Stimulated activated CD4-positive, alpha-beta T cell treated with anti-CD3 and anti-CD28 coated beads, Interleukin-1b, Interleukin-23, amount 100 ng/mL, for 48 hours (primary cell): ENCODE data around the gene TEX10.
"Not testable (repeated sequence)": the region's sequence is repeated elsewhere in the genome, so short reads cannot be mapped to it uniquely, and the experiment has no call there.

ENCODE experiments used
- DNase-seq: peaks from one replicate; pipeline ENCODE4 v3.0.0-alpha.2; 2020

TEX10 gene

DNA sequence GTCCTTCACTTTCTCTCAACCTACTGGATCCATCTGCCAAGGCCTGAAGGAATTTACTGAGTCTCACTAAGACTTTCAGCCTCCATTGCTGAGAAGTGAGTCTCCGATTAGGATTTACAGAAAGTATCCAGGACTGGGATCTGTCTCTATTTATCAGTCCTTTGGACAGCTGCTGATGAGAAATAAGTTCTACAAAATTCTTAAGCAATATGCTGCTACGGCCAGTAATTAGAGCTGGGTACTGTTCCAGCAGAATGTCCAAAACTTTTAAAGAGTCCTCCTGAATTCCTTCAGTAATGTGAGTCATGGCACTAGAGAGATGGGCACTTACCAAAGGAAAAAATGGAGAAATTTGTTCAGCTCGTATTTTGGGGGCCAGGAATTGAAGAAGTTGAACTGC lies 5.9 kb downstream of the TEX10 start:
- no peak for DNase-seq

DNA sequence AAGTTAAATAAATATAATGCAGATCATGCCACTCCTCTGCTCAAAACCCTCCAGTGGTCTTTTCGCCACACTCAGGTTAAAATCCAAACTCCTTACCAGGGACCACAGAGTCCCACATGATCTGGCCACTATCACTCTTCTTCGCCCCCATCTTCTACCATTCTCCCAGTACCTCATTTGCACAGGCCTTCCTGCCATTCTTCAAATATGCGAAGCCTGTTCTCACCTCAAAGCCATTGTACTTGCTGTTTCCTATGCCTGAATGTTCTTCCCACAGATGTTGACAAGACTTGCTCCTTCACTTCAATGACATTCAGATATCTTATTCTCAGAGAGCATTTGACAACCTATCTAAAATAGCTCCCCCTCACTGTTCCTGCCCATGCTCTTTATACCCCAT lies 10.9 kb downstream of the TEX10 start:
- no peak for DNase-seq

DNA sequence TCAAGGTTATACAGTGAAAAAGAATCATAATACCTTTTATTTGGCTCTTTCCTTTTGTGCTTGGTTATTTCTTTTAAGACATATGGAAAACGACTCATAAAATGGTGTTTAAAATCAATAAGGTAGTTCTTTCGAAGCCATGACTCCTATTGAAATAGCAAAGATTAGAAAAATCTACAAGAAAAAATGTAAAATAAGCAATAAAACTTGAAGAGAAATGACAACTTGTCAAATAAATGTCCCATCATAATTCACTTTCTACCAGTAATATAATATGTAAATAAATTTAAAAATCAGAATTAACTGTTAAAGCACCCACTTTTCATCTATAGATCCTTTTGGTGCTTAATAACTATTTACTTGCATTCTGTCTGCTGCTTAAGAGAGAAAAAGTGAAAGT lies 12.5 kb downstream of the TEX10 start:
- no peak for DNase-seq

DNA sequence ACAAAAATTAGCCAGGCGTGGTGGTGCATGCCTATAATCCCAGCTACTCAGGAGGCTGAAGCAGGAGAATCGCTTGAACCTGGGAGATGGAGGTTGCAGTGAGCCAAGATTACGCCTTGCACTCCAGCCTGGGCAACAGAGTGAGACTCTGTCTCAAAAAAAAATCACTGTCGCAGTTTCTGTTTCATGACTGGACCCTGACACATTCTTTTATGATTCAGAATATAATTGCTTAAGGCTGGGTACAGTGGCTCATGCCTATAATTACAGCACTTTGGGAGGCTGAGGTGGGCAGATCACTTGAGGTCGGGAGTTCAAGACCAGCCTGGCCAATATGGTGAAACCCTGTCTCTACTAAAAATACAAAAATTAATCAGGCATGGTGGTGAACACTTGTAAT lies 14.0 kb downstream of the TEX10 start:
- not testable (repeated sequence) for DNase-seq

DNA sequence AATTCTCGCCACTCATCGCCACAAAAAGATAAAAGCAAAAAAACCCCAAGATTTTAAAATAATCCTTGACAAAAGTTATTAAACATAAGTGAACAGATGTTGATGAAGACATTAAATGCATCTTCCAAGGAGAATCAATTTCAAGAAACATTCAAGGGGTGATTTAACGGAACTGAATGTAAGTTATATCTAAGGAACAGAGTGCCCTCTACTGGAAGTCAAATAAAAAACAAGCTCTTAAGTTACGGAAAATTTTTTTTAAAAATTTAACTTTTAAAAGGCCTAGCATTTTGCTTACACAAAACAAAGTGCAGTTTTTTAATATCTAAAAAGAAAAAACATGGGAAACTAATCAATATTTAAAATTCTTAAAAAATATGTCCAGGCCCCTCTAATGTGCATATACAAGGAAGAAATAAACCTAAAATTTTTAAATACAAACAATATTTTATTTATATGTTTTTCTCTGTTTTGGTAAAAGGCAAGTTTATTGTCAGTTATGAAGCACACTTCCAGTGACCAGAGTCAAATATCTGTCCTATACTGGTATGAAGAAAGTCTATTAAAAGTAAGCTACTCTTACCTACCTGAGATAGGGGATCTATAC lies 28.0 kb downstream of the TEX10 start:
- DNase-seq = no peak

DNA sequence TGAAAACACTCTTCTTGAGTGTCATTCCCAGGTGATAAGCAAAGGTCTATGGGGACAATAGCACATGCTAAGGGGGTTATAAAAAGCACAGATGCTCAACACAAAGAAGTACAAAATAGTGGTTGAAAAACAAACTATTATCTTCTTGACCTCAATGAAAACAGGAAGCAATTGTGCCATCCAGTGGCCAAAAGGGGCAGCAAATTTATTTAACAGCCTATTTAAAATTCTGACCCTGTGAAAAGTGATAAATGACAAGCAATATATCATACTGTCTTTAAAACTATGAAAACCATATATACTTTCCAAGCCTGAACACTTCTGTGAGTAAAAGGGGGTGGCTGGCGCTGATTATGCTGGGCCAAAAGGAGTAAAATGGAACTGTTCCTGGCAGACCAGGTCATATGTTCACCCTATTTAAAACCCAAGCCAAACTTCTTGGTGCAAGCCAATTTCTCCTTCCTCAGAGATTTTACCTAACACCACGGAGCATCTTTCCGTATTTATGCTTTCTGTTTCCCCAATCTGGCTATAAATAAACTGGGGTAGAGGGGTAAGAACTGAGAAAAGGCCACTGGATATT lies 29.7 kb downstream of the TEX10 start:
- peak; percentile 3 for DNase-seq

DNA sequence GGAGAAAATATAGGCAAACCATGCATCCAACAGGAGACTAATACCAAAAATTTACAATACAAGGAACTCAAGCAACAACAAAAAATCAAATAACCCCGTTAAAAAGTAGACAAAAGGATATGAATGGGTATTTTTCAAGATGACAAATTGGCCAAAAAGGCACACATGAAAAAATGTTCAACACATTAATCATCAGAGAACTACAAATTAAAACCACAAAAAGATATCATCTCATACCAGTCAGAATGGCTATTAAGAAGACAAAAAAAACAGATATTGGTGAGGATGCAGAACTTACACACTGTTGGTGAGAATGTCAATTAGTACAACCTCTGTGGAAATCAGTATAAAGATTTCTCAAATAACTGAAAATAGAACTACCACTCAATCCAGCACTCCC lies 35.0 kb downstream of the TEX10 start:
- DNase-seq = no peak

DNA sequence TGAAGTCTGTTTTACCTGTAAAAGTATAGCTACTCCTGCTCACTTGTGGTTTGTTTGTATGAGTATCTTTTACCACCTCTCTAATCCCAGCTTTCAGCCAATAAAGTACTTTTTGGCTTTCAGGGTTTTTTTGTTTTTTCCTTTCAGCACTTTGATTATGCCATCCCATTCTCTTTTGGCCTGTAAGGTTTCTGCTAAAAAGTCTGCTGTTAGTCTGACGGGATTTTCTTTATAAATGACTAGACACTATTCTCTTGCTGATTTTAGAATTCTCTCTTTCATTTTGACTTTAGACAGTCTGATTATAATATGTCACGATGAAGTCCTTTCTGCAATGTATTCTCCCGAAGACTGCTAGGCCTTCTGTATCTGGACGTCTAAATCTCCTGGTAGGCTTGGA lies 37.2 kb downstream of the TEX10 start:
- no peak for DNase-seq

DNA sequence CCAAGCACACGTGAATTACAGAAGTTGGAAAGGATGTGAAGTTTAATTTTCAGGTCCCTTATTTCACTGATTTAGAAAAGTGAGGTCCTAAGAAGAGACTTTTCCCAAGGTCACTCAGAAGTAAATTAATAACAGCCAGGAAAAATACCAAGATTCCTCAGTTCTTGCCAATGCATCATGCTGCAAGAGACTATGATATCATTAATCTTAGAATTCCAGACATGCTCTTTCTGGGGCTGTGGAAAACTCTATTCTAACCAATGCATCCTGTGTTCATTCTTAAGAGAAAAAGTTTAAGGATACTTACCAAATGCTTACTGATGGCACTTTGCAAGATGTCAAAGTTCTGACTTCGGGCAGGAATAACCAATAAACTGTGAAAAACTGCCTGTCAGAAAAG lies 42.8 kb downstream of the TEX10 start:
- no peak for DNase-seq

DNA sequence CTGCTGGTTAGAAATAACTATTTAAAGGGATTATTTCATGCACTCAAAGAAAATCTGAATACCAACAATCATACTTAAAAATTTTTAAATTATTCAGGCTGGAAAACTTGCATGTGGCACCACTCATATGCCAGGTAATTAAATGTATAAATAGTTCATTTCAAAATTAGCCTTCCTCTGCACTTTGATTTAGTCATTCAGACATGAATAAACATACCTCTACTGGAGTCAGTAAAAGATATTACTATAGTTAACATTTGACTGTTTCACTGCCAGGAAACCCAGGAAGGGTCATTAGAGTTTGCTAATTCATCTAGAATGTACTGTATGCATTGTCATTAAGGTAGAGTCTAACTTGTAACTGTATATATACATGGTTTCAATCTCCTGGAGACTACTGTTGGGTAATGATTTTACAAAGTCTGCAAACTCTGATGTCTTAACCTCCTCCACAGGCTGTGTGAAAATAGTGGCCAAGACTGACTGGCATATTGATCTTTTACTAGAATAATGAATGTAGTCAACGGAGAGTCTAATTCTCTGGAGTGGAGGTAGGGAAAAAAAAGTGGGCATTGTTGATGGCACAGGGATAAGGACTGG lies 43.7 kb downstream of the TEX10 start:
- DNase-seq = no peak

DNA sequence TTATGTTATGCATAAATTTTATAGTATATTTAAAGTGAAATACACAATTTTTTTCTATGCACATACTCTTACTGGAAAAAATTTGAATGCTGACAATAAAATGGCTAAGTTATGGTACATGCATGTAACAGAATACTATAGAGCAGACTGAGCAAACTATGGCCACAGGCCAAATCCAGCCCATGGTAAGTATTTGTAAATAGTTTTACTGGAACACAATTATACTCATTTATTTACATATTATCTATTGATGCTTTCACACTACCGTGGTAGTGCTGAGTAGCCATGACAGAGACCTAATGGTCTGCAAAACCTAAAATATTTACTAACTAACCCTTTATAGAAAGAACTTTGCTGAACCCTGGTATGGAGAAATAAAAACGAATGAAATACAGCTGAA lies 45.7 kb downstream of the TEX10 start:
- DNase-seq = no peak

DNA sequence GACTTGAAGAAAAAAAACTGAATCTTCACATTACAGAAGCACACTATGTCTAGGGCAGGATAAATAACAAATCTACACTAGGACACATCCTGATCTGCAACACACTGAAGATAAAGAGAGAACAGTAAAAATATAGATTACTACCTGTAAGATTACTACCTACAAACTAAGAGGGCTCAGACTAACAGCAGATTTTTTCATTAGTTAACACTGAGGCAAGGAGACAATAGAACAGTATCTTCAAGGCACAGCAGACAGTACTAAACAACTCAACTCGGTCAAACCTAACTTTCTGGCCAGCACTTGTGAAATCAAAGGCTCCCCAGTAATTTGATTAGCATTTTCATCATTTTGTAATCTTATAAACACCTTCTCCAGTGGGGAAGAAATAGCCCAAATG lies 46.5 kb downstream of the TEX10 start:
- no peak for DNase-seq

DNA sequence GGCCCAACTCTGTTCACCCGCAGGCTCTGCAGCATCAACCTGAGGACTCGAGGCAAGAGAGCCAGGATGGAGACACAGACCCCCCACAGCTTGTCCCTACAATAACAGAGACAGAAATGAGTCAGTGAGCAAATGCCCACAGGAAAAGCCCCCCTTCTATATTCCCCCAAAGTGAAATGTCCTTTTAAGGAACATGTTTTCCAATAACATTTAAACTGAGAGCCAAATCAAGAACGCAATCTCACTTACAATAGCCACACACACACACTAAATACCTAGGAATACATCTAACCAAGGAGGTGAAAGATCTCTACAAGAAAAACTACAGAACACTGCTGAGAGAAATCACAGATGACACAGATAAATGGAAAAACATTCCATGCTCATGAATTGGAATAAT lies 49.0 kb downstream of the TEX10 start:
- DNase-seq = no peak

DNA sequence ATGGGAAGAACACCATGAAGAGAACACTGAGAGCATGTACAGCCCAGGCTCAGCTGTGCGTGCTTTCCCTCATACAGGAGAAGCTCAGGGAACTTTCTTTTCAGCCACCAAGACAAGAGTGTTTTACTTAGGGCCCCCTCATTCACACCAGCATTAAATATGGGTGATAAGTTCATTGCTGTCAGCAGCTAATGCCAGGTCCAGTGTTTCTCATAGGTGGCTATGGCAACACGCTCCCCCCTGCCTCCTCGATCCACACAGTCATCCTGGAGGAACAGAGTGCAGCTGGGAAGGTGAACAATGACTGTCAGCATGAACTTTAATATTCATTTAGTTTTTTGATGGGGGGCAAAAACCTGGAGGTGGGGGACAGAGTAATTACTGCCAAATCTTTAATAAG lies 54.4 kb downstream of the TEX10 start:
- no peak for DNase-seq

DNA sequence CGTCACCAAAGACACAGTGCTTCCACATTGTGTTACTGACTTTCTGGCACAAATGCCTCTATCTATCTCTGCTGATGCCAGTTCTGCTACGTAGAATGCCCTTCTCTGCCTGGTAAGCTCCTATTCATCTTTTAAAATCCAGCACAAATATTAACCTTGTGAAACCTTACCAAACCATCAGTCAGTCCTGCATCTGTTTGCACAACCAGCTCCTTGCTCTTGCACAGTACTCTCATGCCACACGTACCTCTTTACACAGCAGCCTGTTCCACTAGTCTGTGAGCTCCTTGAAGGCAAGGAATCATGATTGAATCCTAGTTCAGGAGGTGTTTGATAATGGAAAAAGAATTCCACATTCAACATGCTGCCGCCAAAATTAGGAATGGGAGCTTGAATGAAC lies 56.3 kb downstream of the TEX10 start:
- DNase-seq = no peak

DNA sequence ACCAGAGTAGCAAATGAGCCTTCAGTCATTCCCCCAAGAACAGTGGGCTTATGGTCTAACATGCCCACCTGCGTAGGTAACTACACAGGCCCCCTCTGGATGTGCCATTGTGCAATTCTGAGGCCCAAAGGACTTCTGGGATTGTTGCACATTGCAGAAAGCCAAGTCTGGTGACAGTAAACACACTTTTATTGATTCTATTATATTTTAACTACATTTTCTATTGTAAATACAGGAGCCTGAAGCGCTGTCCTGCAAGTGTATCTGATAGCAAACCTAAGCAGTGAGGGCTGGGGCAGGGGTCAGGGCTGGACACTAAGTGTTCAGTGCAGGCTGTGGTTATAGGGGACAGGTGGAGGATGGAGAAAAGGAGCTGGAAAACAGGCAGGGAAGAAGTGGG lies 57.5 kb downstream of the TEX10 start:
- DNase-seq = no peak

DNA sequence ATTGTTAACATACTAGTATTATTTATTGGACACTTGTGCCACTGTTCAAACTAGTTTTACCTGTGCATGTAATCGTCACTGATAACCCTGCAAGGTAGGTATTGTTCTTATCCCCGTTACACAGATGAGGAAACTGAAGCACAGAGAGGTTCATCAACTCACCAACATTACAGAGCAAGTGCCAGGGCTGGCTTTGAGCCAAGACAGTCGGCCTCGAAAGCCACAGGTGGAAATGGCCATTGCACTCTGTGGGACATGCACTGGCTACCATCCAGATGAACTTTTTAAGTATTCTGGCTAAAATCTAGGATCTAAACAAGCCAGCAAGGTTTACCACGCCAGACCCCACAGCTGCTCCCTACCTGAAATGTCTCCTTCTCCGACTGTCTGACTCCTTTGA lies 57.9 kb downstream of the TEX10 start:
- DNase-seq = no peak

DNA sequence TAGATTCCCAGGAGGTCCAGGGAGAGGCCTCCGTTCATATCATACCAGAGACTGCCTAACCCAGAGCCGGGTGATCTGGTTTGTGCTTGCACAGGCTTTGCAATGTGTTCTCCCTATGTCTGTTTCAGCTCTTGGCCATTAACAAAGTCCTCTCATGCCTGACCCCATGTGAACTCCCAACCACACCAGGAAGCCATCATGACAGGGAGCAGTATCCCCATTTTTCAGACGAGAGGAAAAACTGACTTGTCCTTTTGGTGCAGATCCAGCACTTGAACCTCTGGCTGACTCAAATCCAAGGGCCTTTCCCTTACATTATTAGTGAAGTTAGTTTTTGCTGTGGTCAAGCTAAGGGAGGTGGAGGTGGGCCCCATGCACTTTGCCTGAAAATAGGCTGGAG lies 58.4 kb downstream of the TEX10 start:
- no peak for DNase-seq

DNA sequence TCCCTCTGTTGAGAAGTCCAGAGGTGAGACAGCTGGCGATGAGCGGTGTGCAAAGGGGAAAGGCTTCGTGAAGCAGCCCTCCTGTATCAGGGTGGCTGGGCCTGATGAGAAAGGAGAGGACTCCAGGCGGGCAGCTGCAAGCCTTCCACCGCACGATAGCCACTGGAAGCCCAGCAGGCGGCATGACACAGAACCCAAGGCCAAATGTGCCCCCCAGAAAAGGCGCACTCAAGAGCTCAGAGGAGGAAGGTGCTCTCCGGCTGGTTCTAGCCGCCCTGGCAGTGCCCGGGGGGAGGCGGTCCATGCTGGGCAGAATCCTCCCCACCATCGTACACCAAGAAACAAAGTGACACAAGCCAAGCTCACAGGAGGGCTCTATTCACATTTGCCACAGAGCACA lies 60.3 kb downstream of the TEX10 start:
- DNase-seq = no peak

DNA sequence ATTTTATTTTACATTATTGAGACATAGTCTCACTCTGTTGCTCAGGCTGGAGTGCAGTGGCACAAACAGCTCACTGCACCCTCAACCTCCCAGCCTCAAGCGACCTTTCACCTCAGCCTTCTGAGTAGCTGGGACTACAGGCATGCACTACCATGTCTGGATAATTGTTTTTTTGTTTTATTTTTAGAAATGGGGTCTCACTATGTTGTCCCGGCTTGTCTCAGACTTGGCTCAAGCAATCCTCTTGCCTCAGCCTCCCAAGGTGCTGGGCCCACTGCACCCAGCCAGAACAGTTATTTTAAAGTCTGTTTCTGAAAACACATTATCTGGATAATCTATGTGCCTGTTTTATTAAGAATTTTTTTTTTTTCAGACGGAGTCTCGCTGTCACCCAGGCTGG lies 62.0 kb downstream of the TEX10 start:
- DNase-seq = no peak

DNA sequence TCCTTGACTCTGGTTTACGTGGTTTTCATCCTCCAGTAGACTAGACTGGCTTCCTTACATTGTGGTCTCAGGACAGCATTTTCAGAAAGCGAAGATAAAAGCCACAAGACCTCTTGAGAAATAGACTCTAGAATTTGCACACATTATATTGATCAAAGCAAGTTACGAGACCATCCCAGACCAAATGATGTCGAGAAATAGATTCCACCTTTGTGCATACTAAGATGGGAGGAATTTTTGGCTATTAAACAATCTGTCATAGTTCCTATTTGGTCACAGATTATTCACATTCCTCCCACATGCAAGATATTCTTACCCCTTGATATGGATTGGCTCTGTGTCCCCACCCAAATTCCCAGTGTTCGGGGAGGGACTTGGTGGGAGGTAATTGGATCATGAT lies 65.6 kb downstream of the TEX10 start:
- no peak for DNase-seq

DNA sequence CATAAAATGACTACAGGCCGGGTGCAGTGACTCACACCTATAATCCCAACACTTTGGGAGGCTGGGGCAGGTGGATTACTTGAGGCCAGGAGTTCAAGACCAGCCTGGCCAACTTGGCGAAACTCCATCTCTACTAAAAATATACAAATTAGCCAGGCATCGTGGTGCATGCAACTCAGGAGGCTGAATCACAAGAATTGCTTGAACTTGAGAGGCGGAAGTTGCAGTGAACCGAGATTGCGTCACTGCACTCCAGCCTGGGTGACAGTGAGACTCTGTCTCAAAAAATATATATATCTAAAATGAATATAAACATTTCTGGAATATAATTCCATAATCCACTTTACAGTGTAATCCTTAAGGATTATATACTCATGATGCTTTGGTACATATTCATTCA lies 66.5 kb downstream of the TEX10 start:
- DNase-seq = no peak

DNA sequence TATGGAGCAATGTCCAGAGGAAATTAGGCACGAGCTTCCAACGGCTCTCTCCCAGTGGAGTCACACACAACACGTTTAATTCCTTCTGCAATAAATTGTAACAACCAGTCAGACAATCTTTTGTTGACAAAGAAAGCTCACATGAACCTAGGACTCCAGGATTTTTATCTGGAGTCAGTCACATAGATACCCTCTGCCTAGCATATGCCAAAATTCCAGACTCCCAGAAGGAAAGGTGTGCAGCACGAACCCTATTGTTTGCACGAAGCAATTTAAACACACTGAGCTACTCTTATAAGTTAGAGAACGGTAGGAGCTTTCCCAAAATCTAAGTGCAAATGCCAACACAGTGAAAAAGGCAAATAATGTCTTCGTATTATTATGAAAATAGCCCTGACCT lies 67.1 kb downstream of the TEX10 start:
- DNase-seq = no peak

DNA sequence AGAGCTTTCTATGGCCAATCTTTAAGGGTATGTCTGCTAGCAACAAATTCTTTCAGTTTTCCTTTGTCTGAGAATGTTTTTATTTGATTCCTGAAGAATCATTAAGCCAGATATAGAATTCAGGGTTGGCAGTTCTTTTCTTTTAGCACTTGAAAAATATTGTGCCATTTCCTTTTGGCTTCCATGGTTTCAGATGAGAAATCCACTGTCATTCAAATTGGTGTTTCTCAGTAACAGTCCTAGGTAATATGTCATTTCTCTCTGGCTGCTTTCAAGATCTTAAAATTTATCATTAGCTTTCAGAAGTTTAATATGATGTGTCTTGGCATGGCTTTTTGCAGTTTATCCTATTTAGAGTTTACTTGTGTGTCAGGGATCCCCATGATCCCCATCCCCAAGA lies 67.7 kb downstream of the TEX10 start:
- no peak for DNase-seq

DNA sequence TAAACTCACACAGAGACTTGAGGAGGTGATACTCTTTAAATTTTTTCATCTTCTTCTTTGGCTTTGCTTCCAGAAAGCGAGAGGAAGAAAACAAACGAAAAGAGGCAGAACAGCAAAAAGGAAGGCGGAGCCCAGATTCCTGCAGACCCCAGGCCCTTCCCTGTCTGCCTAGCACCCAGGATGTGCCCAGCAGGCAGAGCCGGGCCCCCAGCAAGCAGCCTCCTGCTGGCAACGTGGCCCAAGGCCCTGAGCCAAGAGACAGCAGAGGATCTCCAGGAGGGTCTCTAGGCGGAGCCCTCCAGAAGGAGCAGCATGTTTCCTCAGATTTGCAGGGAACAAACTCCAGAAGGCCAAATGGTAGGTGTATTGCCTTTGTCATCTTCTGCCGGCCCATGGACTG lies 68.5 kb downstream of the TEX10 start:
- DNase-seq = no peak
